DOHH2 (cell line): ENCODE results near the gene MKKS.

Experiments used
- H3F3A ChIP-seq: fragments of 200-600 bp; sonication (generic), shearing (Covaris generic); 2 replicates; pipeline ENCODE4 v1.6.0; 2016; ENCODE audit warnings: antibody characterized with exemption, mild to moderate bottlenecking; ENCODE audit not compliant: control insufficient read depth, insufficient read depth
- H3K27ac ChIP-seq: fragments of 200-600 bp; sonication (generic); 2 replicates; pipeline ENCODE4 v1.5.1; 2014; ENCODE audit warnings: low read depth, mild to moderate bottlenecking, low read length, moderate library complexity
- H3K27me3 ChIP-seq: fragments of 200-600 bp; sonication (generic); 2 replicates; pipeline ENCODE4 v1.6.1; 2014; ENCODE audit warnings: mild to moderate bottlenecking, low read length, mixed read lengths; ENCODE audit not compliant: control insufficient read depth
- H3K36me3 ChIP-seq: fragments of 200-600 bp; sonication (generic); 2 replicates; pipeline ENCODE4 v1.6.1; 2014; ENCODE audit warnings: mild to moderate bottlenecking, low read length, moderate library complexity, mixed read lengths; ENCODE audit not compliant: control insufficient read depth
- H3K4me1 ChIP-seq: fragments of 200-600 bp; sonication (generic); 2 replicates; pipeline ENCODE4 v1.6.1; 2014; ENCODE audit warnings: mild to moderate bottlenecking, low read length, mixed read lengths; ENCODE audit not compliant: control insufficient read depth
- H3K4me2 ChIP-seq: fragments of 200-600 bp; sonication (generic); 2 replicates; pipeline ENCODE4 v1.6.0; 2014; ENCODE audit warnings: mild to moderate bottlenecking, low read length, moderate library complexity
- H3K4me3 ChIP-seq: fragments of 200-600 bp; sonication (generic); 2 replicates; pipeline ENCODE4 v1.5.1; 2014; ENCODE audit warnings: mild to moderate bottlenecking, low read length, mixed read lengths
- H3K79me2 ChIP-seq: fragments of 200-600 bp; sonication (generic); 2 replicates; pipeline ENCODE4 v1.6.1; 2014; ENCODE audit warnings: mild to moderate bottlenecking, low read length, mixed read lengths; ENCODE audit not compliant: control insufficient read depth
- H3K9me2 ChIP-seq: fragments of 200-600 bp; sonication (generic); replicated peaks from 2 replicates; pipeline ENCODE4 v1.6.1; 2014; ENCODE audit warnings: mild to moderate bottlenecking, low read length, mixed read lengths; ENCODE audit not compliant: control insufficient read depth
- H3K9me3 ChIP-seq: fragments of 200-600 bp; sonication (generic); 2 replicates; pipeline ENCODE4 v1.6.1; 2014; ENCODE audit warnings: antibody characterized with exemption, low read length, mixed read lengths; ENCODE audit not compliant: control insufficient read depth, insufficient read depth
- H4K20me1 ChIP-seq: fragments of 200-600 bp; sonication (generic); 2 replicates; pipeline ENCODE4 v1.6.0; 2014; ENCODE audit warnings: low read depth, mild to moderate bottlenecking, antibody characterized with exemption, low read length, moderate library complexity; ENCODE audit not compliant: control insufficient read depth, insufficient read depth
- EZH2phosphoT487 ChIP-seq: fragments of 200-600 bp; sonication (generic); IDR thresholded peaks from 2 replicates; pipeline ENCODE4 v1.6.1; 2017; ENCODE audit warnings: borderline replicate concordance, mild to moderate bottlenecking, antibody characterized with exemption, low read length, moderate library complexity, mixed read lengths
- TF ChIP-seq, protein P1 (sequence below): fragments of 200-600 bp; sonication (generic); IDR thresholded peaks from one replicate; pipeline ENCODE4 v1.5.1; 2014; ENCODE audit warnings: antibody characterized with exemption, mild to moderate bottlenecking, low read depth, low read length; ENCODE audit not compliant: poor library complexity, severe bottlenecking

The MKKS gene

GRCh38 chr20:10369723-10370090 lies 64.3 kb downstream of the MKKS start:
- Histone ChIP-seq H3K27ac (no peak overlapping the region), H3K27me3 (peaks cover 4% of the 10 kb centered on the region), H3K9me2 (no peaks in the 10 kb centered on the region), H3K4me1 (no peaks in the 10 kb centered on the region), H3F3A (no peaks in the 10 kb centered on the region), H3K79me2 (no peaks in the 10 kb centered on the region), H3K4me2 (no peak overlapping the region), H3K36me3 (no peaks in the 10 kb centered on the region), H3K4me3 (no peak overlapping the region), H4K20me1 (no peaks in the 10 kb centered on the region), H3K9me3 (no peaks in the 10 kb centered on the region)
- TF ChIP-seq, protein P1, sequence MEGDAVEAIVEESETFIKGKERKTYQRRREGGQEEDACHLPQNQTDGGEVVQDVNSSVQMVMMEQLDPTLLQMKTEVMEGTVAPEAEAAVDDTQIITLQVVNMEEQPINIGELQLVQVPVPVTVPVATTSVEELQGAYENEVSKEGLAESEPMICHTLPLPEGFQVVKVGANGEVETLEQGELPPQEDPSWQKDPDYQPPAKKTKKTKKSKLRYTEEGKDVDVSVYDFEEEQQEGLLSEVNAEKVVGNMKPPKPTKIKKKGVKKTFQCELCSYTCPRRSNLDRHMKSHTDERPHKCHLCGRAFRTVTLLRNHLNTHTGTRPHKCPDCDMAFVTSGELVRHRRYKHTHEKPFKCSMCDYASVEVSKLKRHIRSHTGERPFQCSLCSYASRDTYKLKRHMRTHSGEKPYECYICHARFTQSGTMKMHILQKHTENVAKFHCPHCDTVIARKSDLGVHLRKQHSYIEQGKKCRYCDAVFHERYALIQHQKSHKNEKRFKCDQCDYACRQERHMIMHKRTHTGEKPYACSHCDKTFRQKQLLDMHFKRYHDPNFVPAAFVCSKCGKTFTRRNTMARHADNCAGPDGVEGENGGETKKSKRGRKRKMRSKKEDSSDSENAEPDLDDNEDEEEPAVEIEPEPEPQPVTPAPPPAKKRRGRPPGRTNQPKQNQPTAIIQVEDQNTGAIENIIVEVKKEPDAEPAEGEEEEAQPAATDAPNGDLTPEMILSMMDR, result no peak
- no peak for TF ChIP-seq EZH2phosphoT487

DNA sequence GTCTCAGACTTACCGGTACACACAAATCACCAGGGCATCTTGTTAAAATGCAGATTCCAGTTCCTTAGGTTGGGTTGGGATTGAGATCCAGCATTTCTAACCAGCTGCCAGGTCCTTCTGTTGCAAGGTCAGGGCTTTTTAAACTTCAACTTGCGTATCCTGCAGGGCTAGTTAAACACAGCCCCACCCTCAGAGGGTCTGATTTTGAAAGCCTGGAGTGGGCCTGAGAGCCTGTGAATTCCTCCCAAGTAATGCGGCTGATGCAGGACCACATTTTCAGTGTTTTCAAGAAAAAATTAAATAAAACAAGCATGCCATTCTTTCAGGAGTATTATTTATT lies 65.3 kb downstream of the MKKS start:
- H3K27me3 ChIP-seq, result peaks cover 4% of the 10 kb centered on the region
- no peaks in the 10 kb centered on the region for H3K4me1 ChIP-seq
- H3K9me3 ChIP-seq, result no peaks in the 10 kb centered on the region
- no peak overlapping the region for H3K4me2 ChIP-seq
- no peak overlapping the region for H3K27ac ChIP-seq
- no peaks in the 10 kb centered on the region for H4K20me1 ChIP-seq
- H3F3A ChIP-seq, result no peaks in the 10 kb centered on the region
- no peak overlapping the region for H3K4me3 ChIP-seq
- H3K79me2 ChIP-seq, result no peaks in the 10 kb centered on the region
- H3K36me3 ChIP-seq, result no peaks in the 10 kb centered on the region
- TF ChIP-seq, protein P1, result no peak
- TF ChIP-seq EZH2phosphoT487, result no peak
- no peaks in the 10 kb centered on the region for H3K9me2 ChIP-seq

- no peaks in the 10 kb centered on the region for H3K36me3 ChIP-seq
- peaks cover 4% of the 10 kb centered on the region for H3K27me3 ChIP-seq
- H3K4me2 ChIP-seq, result no peak overlapping the region
- no peaks in the 10 kb centered on the region for H3K79me2 ChIP-seq
- no peaks in the 10 kb centered on the region for H3K9me3 ChIP-seq
- H3K4me1 ChIP-seq, result no peaks in the 10 kb centered on the region
- H3K4me3 ChIP-seq, result no peak overlapping the region
- no peak overlapping the region for H3K27ac ChIP-seq
- TF ChIP-seq, protein P1, result no peak
- no peak for TF ChIP-seq EZH2phosphoT487
- H3K9me2 ChIP-seq, result no peaks in the 10 kb centered on the region
- no peaks in the 10 kb centered on the region for H3F3A ChIP-seq
- H4K20me1 ChIP-seq, result no peaks in the 10 kb centered on the region
Measured at GRCh38 chr20:10367943-10368701, 65.9 kb downstream of the MKKS start.
